Effector memory CD4-positive, alpha-beta T cell (primary cell): ENCODE data around the gene CYP2A6.
"Not testable (repeated sequence)": the region's sequence is repeated elsewhere in the genome, so short reads cannot be mapped to it uniquely, and the experiment has no call there.

Experiments used
- DNase-seq, 3 donors: peaks; one replicate each; pipeline ENCODE4 v3.0.0-alpha.2; 2020
- H3K27ac ChIP-seq: 2 replicates; pipeline ENCODE4 v1.7.0; 2013; ENCODE audit warnings: mild to moderate bottlenecking, low read length, moderate library complexity; ENCODE audit not compliant: insufficient read depth, poor library complexity, severe bottlenecking
- H3K27me3 ChIP-seq: replicated peaks from 2 replicates; pipeline ENCODE4 v1.7.0; 2013; ENCODE audit warnings: mild to moderate bottlenecking, low read length; ENCODE audit not compliant: insufficient read depth, control insufficient read depth, poor library complexity, severe bottlenecking
- H3K36me3 ChIP-seq: 2 replicates; pipeline ENCODE4 v1.7.0; 2013; ENCODE audit warnings: mild to moderate bottlenecking, low read length, moderate library complexity; ENCODE audit not compliant: control insufficient read depth, insufficient read depth
- H3K4me1 ChIP-seq: 2 replicates; pipeline ENCODE4 v1.7.0; 2013; ENCODE audit warnings: low read length, mild to moderate bottlenecking; ENCODE audit not compliant: control insufficient read depth, insufficient read depth, poor library complexity, severe bottlenecking
- H3K4me3 ChIP-seq: 2 replicates; pipeline ENCODE4 v1.7.0; 2013; ENCODE audit warnings: low read length, low read depth, mild to moderate bottlenecking; ENCODE audit not compliant: insufficient read depth, poor library complexity, severe bottlenecking
- H3K9me3 ChIP-seq: 2 replicates; pipeline ENCODE4 v1.7.0; 2013; ENCODE audit warnings: mild to moderate bottlenecking, low read length, moderate library complexity; ENCODE audit not compliant: control insufficient read depth

CYP2A6 gene

DNA sequence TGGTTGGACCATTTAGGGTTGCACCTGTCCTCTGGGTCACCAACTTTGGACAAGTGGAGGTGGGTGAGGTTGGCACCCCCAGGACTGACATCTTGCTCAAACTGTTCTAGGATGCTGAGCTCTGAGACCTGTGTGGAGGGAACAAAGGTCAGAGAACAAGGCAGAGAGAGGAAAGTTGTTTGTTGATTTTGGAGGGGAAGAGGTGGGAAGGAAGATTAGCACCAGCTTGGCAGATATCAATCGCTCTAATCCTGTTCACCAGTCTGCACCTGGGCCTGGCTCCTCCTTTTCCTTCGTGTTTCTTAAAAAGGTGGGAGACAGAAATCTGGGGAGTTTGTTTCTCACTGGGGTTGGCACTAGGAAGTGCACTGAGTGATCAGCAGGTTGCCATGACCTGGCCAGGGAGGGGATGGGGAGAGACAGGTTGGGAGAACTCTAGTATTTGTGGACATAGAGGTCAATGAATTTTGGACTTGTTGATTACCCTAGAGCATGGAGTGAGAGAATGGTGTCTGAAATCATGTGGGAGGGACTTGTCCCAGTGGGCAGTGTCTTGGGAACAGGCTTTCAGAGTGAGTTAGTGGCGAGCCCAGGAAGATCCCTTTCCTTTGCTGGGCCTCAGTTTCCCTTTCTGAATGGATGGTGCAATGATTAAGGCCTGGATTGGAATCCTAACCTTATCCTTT, 2.4 kb upstream of the CYP2A6 start:
- not testable (repeated sequence) for H3K4me3 ChIP-seq, H3K27me3 ChIP-seq, H3K27ac ChIP-seq, H3K36me3 ChIP-seq, DNase-seq, H3K4me1 ChIP-seq, H3K9me3 ChIP-seq

GRCh38 chr19:40846722-40847121, 3.5 kb downstream of the CYP2A6 start:
- not testable (repeated sequence) for H3K9me3 ChIP-seq

DNA sequence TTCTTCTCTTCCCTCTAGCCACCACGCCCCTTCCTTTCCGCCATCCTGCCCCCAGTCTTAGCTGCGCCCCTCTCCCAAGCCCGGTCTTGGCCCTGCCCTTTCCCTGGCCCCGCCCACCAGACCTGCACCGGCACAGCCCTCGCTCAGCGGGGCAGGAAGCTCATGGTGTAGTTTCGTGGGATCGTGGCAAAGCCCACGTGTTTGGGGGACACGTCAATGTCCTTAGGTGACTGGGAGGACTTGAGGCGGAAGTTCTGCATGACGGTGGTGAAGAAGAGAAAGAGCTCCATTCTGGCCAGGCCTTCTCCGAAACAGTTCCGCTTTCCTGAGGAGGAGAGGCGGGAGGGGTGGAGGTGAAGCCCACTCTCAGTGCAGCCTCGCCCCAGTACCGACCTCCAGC, 6.6 kb downstream of the CYP2A6 start:
- not testable (repeated sequence) for H3K27me3 ChIP-seq, H3K4me1 ChIP-seq, H3K9me3 ChIP-seq, H3K27ac ChIP-seq, H3K36me3 ChIP-seq, H3K4me3 ChIP-seq
- DNase-seq = peak; percentile 61 to 79 (median 62)

More at GRCh38 chr19:40846722-40847121, 3.5 kb downstream of the CYP2A6 start:
- DNase-seq, H3K27me3 ChIP-seq, H3K27ac ChIP-seq, H3K4me1 ChIP-seq, H3K36me3 ChIP-seq, H3K4me3 ChIP-seq: not testable (repeated sequence)

DNA sequence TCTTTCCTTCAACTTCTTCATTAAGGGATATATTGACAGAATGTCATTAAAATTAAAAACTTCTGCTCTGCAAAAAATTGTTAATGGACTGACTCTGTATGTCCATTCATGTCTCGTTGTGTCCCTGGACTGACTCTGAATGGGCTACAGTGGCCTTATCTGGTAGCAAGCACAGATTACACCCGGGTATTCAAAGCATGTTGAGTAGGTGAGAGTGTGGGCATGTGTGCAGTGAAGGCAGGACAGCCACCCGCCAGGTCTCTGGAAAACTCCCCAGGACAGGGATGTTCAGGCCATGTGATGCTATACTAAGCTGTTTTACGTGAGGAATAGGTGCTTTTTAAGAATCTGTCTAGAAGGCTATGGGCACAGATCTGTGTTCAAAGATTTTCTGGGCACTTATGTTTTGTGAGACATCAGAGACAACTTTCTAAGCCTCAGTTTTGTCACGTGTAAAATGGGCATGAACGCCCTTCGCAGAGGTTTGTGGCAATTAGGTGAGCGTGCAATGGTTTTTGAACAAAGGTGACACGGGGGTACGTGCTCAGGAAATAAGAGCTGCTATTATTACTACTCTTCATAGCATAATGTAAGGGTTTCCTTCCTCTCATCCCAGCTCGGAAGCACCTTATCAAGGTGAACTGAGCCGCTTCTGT, 7.1 kb downstream of the CYP2A6 start:
- DNase-seq, H3K36me3 ChIP-seq, H3K9me3 ChIP-seq, H3K4me1 ChIP-seq, H3K27me3 ChIP-seq, H3K4me3 ChIP-seq, H3K27ac ChIP-seq: not testable (repeated sequence)

GRCh38 chr19:40842012-40842411, 8.2 kb downstream of the CYP2A6 start:
- H3K9me3 ChIP-seq, H3K36me3 ChIP-seq, H3K4me1 ChIP-seq, H3K4me3 ChIP-seq, H3K27me3 ChIP-seq, DNase-seq, H3K27ac ChIP-seq: not testable (repeated sequence)

GRCh38 chr19:40838477-40838876, 11.8 kb downstream of the CYP2A6 start:
- H3K4me1 ChIP-seq, H3K27me3 ChIP-seq, H3K9me3 ChIP-seq, H3K4me3 ChIP-seq, H3K36me3 ChIP-seq, H3K27ac ChIP-seq, DNase-seq: not testable (repeated sequence)

DNA sequence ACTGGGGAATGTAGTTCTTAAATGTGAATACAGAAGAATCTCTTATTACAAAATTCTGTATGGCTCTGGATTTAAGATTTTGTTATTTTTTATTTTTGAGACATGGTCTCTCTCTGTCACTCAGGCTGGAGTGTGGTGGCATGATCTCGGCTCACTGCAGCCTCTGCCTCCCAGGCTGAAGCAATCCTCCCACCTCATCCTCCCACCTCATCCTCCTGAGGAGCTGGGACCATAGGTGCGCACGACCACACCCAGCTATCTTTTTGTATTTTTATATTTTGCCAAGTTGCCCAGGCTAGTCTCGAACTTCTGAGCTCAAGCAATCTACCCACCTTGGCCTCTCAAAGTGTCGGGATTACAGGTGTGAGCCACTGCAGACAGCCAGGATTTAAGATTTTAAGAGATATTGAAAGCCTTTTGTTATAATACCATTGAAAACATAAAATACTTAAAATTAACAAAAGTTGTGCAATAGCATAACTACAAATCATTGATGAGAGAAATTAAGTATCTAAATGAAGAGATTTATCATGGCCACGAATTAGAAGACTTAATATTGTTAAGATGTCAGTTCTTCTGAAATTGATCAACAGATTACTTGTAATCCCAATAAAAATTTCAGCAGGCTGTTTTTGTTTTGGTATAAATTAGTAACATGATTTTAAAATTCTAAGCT, 13.4 kb downstream of the CYP2A6 start:
- H3K4me1 ChIP-seq = no peaks in the 10 kb centered on the region
- no peak overlapping the region for H3K4me3 ChIP-seq
- no peak overlapping the region for H3K27ac ChIP-seq
- H3K9me3 ChIP-seq = no peaks in the 10 kb centered on the region
- H3K36me3 ChIP-seq = no peaks in the 10 kb centered on the region
- H3K27me3 ChIP-seq = no peaks in the 10 kb centered on the region
- no peak for DNase-seq

GRCh38 chr19:40833728-40834533, 16.3 kb downstream of the CYP2A6 start:
- DNase-seq, H3K36me3 ChIP-seq: not testable (repeated sequence)

DNA sequence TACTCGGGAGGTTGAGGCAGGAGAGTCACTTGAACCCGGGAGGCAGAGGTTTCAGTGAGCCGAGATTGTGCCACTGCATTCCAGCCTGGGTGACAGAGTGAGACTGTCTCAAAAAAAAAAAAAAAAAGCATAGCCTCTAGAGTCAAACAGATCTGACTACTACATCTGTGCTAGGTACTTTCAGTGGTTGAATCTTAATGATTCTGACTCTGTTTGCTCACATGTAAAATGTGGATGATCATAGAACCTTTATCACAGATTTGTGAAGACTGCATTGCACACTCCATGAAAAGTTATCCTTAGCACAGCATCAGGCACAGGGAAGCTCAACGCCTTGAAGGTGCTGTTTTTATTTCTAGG, 17.8 kb downstream of the CYP2A6 start:
- H3K27me3 ChIP-seq, H3K4me1 ChIP-seq, H3K9me3 ChIP-seq, DNase-seq, H3K36me3 ChIP-seq, H3K27ac ChIP-seq, H3K4me3 ChIP-seq: not testable (repeated sequence)

More at GRCh38 chr19:40833728-40834533, 16.3 kb downstream of the CYP2A6 start:
- H3K4me1 ChIP-seq, H3K27me3 ChIP-seq, H3K9me3 ChIP-seq, H3K4me3 ChIP-seq, H3K27ac ChIP-seq: not testable (repeated sequence)
